GM23338 (cell line): ENCODE measurements around the gene VWC2.

Source experiments
- CTCF ChIP-seq, 2 experiments: fragments of 200-600 bp in 1 of 2; sonication (generic) in 1 of 2; conservative IDR thresholded peaks; 2 replicates each; pipeline versions ENCODE4 v1.5.1 to v1.6.1; 2016 to 2017; ENCODE audit warnings: antibody characterized with exemption in 2 of 2, low read depth in 2 of 2, mild to moderate bottlenecking in 2 of 2, moderate library complexity in 1 of 2
- EZH2 ChIP-seq: fragments of 200-600 bp; sonication (generic); IDR thresholded peaks from one replicate; pipeline ENCODE4 v1.8.0; 2017; ENCODE audit warnings: antibody characterized with exemption, mild to moderate bottlenecking, low read depth; ENCODE audit not compliant: unreplicated experiment
- EZH2phosphoT487 ChIP-seq: fragments of 200-600 bp; sonication (generic); IDR thresholded peaks from one replicate; pipeline ENCODE4 v1.8.1; 2018; ENCODE audit warnings: antibody characterized with exemption; ENCODE audit not compliant: unreplicated experiment
- POLR2AphosphoS5 ChIP-seq: IDR thresholded peaks from 2 replicates; pipeline ENCODE4 v1.6.1; 2016; ENCODE audit warnings: antibody characterized with exemption, low read depth

GRCh38 chr7:49789736-49790135, 16.3 kb downstream of the VWC2 start:
- TF ChIP-seq CTCF (conservative IDR thresholded peaks at IDR 0.05; ENCODE audit: low read depth in 2 of 2), result no peak
- no peak for TF ChIP-seq POLR2AphosphoS5
- no peak for TF ChIP-seq EZH2phosphoT487
- TF ChIP-seq EZH2, result no peak
